DMS114 treated with DMSO at 0.1 percent for 48 hours (cell line): ENCODE results near the gene TMEM38B.
"Not testable (repeated sequence)": the region's sequence is repeated elsewhere in the genome, so short reads cannot be mapped to it uniquely, and the experiment has no call there.

Experiments
- DNase-seq: peaks from one replicate; lab custom pipeline; 2025; ENCODE audit not compliant: unreplicated experiment; lab: John Stamatoyannopoulos, UW

The TMEM38B gene

DNA sequence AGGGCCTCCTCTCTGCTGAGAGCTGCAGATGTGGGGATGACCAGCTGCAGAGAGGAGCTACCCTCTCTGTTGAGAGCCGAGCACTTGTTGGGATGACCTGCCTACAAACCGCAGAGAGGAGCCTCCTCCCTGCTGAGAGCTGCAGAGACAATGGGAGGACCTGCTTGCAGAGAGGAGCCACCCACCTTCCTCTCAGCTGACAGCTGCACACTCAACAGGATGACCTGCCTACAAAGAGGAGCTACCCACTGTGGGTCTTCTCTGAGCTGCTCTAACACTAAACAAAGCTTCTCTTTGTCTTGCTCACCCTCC lies 19.6 kb downstream of the TMEM38B start:
- no peak for DNase-seq

GRCh38 chr9:105716146-105716545 lies 21.8 kb downstream of the TMEM38B start:
- DNase-seq: no peak

GRCh38 chr9:105722099-105722498 lies 27.8 kb downstream of the TMEM38B start:
- no peak for DNase-seq

DNA sequence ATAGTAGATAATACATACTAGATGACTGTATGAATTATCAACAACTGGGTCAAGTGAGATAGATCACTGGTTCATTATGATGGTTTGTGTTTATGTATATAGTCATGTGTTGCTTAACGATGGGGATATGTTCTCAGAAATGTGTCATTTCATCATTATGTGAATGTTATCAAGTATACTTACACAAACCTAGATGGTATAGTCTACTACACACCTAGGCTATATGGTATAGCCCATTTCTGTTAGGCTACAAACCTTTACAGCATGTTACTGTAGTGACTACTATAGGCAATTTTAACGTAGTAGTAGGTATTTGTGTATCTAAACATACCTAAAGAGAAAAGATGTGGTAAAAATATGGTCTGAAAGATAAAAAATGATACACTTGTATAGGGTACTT lies 31.0 kb downstream of the TMEM38B start:
- DNase-seq: no peak

GRCh38 chr9:105728230-105728629 lies 33.9 kb downstream of the TMEM38B start:
- not testable (repeated sequence) for DNase-seq

- not testable (repeated sequence) for DNase-seq
Measured at GRCh38 chr9:105731420-105731819, 37.1 kb downstream of the TMEM38B start.

DNA sequence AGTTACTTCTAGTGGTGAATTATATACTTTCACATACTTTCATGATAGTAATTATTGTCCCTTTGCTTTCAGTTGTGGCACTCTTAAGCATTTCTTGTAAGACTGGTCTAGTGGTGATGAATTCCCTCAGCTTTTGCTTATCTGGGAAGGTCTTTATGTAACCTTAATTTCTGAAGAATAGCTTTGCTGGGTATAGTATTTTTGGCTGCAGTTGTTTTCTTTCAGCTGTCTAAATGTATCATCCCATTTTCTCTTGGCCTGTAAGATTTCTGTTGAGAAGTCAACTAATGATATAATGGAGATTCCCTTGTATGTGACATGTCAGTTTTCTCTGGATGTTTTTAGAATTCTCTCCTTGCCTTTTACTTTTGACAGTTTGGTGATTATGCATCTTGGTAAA lies 41.0 kb downstream of the TMEM38B start:
- DNase-seq: no peak

DNA sequence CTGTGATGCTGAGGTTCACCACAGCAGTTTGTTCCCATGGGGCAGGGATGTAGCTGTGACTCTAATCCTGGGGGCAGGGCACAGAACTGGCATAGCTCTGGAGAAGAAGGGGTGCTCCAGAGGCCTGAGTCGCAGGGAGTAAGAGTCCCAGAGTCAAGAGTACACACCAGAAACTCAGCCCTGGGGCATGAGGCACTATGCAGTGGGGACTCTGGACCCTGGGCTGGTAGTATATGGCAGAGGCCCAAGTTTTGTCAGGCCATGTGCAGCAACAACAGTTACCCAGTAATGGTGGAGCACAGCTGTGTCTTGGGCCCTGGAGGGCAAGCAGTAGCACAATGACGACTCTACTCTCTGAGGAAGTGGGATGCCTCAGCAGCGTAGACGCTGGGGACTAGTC lies 42.9 kb downstream of the TMEM38B start:
- no peak for DNase-seq

DNA sequence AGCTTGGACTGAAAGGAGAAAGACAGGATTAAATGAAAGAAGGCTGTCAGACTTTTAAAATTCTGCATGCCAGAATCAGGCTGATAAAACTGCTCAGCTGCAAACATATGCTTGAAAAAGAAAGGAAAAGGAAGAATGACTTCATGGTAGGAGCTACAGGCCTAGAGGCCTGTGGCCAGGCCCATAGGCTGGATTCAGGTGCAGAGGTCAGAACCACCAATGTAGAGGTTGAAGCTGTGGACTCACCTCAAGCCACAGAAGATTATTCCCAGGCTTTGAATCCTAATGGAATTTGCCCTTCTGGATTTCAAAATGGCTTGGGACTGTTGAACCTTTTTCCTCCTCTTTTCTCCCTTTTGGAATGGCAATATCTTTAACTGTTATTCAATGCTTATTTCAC lies 47.7 kb downstream of the TMEM38B start:
- no peak for DNase-seq

GRCh38 chr9:105747325-105747724 lies 53.0 kb downstream of the TMEM38B start:
- DNase-seq: not testable (repeated sequence)

DNA sequence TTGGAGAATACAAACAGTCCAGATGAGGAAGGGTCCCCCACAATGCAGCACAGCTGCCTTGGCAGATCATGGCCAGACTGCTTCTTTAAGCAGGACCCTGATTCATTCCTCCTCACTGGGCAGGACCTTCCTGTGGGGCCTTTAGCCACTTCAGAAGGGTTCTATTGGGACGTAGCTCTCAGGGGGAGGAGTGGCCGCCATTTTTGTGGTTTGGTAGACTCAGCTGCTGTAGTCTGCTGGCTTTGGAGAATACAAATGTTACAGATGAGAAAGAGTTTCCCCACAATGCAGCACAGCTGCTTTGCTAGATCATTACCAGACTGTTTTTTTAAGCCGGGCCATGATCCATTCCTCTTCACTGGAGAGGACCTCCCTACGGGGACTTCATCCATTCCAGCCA lies 57.4 kb downstream of the TMEM38B start:
- DNase-seq: no peak

DNA sequence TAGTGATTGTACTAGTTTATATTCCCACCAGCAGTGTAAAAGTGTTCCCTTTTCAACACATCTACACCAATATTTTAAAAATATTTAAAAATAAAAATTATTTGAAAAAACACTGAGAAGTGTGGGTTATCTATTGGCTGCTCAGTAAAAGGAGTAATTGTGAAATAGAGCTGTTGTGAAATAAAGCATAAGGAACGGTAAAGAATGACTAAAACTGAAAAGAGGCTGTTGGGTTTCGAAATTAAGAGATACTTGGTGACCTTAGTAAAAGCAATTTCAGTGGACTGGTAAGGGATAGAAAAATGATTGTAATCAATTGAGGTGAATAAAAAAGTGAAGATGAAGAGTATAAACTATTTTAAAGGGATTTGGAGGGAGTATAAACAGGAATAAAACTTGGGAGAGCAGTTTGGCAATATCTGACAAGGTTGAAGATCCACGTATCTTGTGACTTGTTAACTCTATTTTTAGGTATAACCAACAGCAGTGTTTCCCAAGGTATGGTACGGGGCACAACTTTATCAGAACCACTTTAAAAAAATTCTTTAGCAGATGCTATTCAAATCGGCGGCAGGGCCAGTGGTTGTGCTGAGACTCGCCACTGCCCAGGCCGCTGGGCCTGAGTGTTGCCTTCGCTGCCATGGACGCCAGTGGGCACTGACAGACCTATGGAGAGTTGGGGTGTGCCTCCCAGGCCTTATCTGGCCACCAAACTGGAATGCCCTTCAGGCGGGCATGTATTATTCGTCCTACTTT lies 63.3 kb downstream of the TMEM38B start:
- no peak for DNase-seq

GRCh38 chr9:105760053-105760452 lies 65.7 kb downstream of the TMEM38B start:
- no peak for DNase-seq

DNA sequence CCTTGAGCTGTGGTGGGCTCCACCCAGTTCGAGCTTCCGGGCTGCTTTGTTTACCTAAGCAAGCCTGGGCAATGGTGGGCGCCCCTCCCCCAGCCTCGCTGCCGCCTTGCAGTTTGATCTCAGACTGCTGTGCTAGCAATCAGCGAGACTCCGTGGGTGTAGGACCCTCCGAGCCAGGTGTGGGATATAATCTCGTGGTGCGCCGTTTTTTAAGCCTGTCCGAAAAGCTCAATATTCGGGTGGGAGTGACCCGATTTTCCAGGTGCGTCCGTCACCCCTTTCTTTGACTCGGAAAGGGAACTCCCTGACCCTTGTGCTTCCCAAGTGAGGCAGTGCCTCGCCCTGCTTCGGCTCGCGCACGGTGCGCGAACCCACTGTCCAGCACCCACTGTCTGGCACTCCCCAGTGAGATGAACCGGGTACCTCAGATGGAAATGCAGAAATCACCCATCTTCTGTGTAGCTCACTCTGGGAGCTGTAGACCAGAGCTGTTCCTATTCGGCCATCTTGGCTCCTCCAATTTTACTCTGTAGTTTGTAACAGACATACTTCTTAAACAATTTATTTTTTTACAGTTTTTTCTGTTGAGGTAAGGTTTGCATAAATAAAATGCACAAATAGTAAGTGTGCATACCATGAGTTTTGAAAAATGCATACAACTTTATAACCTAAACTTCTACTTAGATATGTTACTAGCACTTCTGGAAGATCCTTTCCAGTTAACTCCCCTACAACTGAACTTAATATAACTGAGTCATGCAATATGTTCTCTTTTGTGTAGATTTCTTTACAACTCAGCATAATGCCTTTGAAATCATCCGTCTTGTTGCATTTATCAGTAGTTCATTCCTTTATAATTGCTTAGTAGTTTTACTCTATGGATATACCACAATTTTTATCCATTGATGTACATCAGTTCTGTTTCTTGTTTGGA lies 88.5 kb downstream of the TMEM38B start:
- DNase-seq: not testable (repeated sequence)

- not testable (repeated sequence) for DNase-seq
Measured at GRCh38 chr9:105783495-105783872, 89.1 kb downstream of the TMEM38B start.

DNA sequence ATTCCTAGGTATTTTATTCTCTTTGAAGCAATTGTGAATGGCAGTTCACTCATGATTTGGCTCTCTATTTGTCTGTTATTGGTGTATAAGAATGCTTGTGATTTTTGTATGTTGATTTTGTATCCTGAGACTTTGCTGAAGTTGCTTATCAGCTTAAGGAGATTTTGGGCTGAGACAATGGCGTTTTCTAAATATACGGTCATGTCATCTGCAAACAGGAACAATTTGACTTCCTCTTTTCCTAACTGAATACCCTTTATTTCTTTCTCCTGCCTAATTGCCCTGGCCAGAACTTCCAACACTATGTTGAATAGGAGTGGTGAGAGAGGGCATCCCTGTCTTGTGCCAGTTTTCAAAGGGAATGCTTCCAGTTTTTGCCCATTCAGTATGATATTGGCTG lies 92.5 kb downstream of the TMEM38B start:
- DNase-seq: not testable (repeated sequence)

DNA sequence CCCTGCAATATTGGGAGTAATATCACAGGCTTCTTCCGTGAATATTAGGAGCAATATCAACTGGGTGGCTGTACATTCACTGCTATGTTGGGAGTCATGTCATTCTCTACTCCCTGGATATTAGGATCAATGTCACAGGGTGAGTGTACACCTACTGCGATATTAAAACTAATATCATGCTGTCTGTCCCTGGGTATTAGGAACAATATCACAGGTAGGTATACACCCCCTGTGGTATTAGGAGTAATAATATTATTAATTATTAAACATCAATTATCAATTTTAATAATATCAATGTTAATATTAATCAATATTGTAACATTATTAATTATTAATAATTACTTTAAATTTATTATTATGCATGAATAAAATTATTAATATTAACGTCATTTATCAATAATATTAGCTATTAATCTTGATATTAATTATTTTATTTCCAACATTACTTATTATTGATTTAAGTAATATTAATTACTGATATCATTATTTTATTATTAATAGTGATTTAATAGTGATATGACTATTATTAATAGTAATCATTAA lies 121.9 kb downstream of the TMEM38B start:
- no peak for DNase-seq

DNA sequence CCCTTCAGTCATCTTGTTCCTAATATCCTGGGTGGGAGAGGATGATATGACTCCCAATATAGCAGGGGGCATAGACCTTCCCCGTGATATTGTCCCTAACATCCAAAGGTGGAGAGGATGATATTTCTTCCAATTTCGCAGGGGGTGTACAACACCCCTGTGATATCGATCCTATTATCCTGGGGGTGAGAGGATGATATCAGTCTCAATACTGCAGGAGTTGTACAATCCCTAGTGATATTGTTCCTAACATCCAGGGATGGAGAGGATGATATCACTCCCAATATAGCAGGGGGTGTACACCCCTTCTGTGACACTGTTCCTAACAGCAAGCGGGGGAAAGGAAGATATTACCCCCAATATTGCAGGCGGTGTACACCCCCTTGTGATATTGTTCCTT lies 122.6 kb downstream of the TMEM38B start:
- DNase-seq: no peak

- DNase-seq: no peak
Measured at GRCh38 chr9:105818903-105819302, 124.6 kb downstream of the TMEM38B start.

DNA sequence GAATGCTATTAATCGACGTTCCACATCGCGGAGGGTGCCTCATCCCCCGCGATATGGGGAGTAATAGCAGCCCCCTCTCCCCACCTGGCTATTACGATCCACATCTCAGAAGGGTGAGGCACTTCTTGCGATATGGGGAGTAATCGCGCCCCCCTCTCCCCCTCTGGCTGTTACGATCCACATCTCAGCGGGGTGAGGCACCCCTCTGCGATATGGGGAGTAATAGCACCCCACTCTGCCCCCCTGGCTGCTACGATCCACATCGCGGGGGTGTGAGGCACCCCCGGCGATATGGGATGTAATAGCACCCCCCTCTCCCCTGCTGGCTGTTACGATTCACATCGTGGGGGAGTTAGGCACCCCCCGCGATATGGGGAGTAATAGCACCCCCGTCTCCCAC lies 128.5 kb downstream of the TMEM38B start:
- DNase-seq: no peak
